Measurements from ENCODE around the gene MRGPRD. TPM values are rescaled to one million over a fixed set of nuclear protein-coding genes. Genes with fewer than 3 reads are reported as not detected.

Gene MRGPRD
- total RNA-seq, 4 donors from 2014 or later, result not detected

- Histone ChIP-seq H3K4me3 (replicated peaks in 1 of 3) (no peak overlapping the region), H3K27me3 (no peaks in the 10 kb centered on the region), H3K36me3 (no peaks in the 10 kb centered on the region), H3K4me1 (no peaks in the 10 kb centered on the region), H3K27ac (no peak overlapping the region), H3K9me3 (no peaks in the 10 kb centered on the region)
- WGBS, 2 donors, result 62 to 73% methylated on average over 11 of the region's 11 CpGs
- TF ChIP-seq POLR2A (IDR thresholded peaks at IDR 0.05), result no peak
- TF ChIP-seq CTCF (IDR thresholded peaks at IDR 0.05), result no peak
- DNase-seq, result no peak
- intact Hi-C loops (cut with DNase I), result no loop called here
Observed at GRCh38 chr11:68947151-68947550, 33.6 kb downstream of the MRGPRD start.

- TF ChIP-seq POLR2A (IDR thresholded peaks at IDR 0.05) (no peak), CTCF (IDR thresholded peaks at IDR 0.05) (no peak)
- DNase-seq, result no peak
- Histone ChIP-seq H3K4me1 (no peaks in the 10 kb centered on the region), H3K27ac (no peak overlapping the region), H3K27me3 (no peaks in the 10 kb centered on the region), H3K4me3 (replicated peaks in 1 of 3) (no peak overlapping the region), H3K36me3 (no peaks in the 10 kb centered on the region), H3K9me3 (no peaks in the 10 kb centered on the region)
- intact Hi-C loops (cut with DNase I), result no loop called here
- WGBS, 2 donors, result 45 to 56% methylated on average over 18 of the region's 18 CpGs
Observed at GRCh38 chr11:68946416-68947090, 34.2 kb downstream of the MRGPRD start.

GRCh38 chr11:68942751-68943271 is 38.0 kb downstream of the MRGPRD start:
- intact Hi-C loops (cut with DNase I), result no loop called here
- H3K4me1 ChIP-seq, result no peaks in the 10 kb centered on the region

GRCh38 chr11:68942095-68942620 is 38.6 kb downstream of the MRGPRD start:
- H3K27me3 ChIP-seq, result no peaks in the 10 kb centered on the region
- intact Hi-C loops (cut with DNase I), result no loop called here
- H3K9me3 ChIP-seq, result no peaks in the 10 kb centered on the region
- H3K4me3 ChIP-seq (replicated peaks in 1 of 3), result no peak overlapping the region
- TF ChIP-seq POLR2A (IDR thresholded peaks at IDR 0.05), result no peak
- TF ChIP-seq CTCF (IDR thresholded peaks at IDR 0.05), result no peak
- no peak for DNase-seq
- H3K27ac ChIP-seq, result no peak overlapping the region
- WGBS, 2 donors, result 71 to 84% methylated on average over 7 to 11 of the region's 11 CpGs
- no peaks in the 10 kb centered on the region for H3K4me1 ChIP-seq
- H3K36me3 ChIP-seq, result peaks cover 24 to 25% of the 10 kb centered on the region in 2 donors

More at GRCh38 chr11:68942751-68943271, 38.0 kb downstream of the MRGPRD start:
- WGBS, 2 donors, result 64 to 88% methylated on average over 3 to 7 of the region's 9 CpGs
- H3K27ac ChIP-seq, result no peak overlapping the region
- peaks cover 18% of the 10 kb centered on the region in 2 donors for H3K36me3 ChIP-seq
- no peak for DNase-seq
- no peaks in the 10 kb centered on the region for H3K9me3 ChIP-seq
- no peak overlapping the region for H3K4me3 ChIP-seq (replicated peaks in 1 of 3)
- H3K27me3 ChIP-seq, result no peaks in the 10 kb centered on the region
- TF ChIP-seq POLR2A (IDR thresholded peaks at IDR 0.05) (no peak), CTCF (IDR thresholded peaks at IDR 0.05) (no peak)

Data from thyroid gland (tissue), 4 donors.